ENCODE data around the gene ABCA5. TPM values are rescaled to one million over a fixed set of nuclear protein-coding genes. Genes with fewer than 3 reads are reported as not detected.

ABCA5 gene
- total and polyA plus RNA-seq, 9 of the 15 experiments (the other 6 are each of a cell fraction or from before 2014, with no cell fraction given) = 0.74 to 2.3 (median 1.4) TPM

GRCh38 chr17:69231521-69231920, 95.4 kb downstream of the ABCA5 start:
- no peak overlapping the region for H3K27ac ChIP-seq (ENCODE audit: extremely low read depth, low read depth, low read length)
- H2AFZ ChIP-seq (ENCODE audit: low read depth, low read length) = no peak overlapping the region; the same call in 1 of the 2 replicates
- no peaks in the 10 kb centered on the region for H3K9me3 ChIP-seq (replicated peaks; ENCODE audit: control insufficient read depth, insufficient read depth, low read depth, low read length)
- no peak overlapping the region for H3K4me2 ChIP-seq (ENCODE audit: insufficient read depth, low read length)
- no peaks in the 10 kb centered on the region for H3K79me2 ChIP-seq (ENCODE audit: control insufficient read depth, insufficient read depth, low read length)
- no peak overlapping the region for H3K4me3 ChIP-seq
- FAIRE-seq = no peak
- H3K36me3 ChIP-seq (ENCODE audit: control insufficient read depth, insufficient read depth, low read length) = no peaks in the 10 kb centered on the region
- in situ Hi-C loops (cut with MboI) = loop anchor here (5.0 to 25.0 kb wide), 2 partner anchors 159 to 269 kb away; partner anchors contain the start of gene ABCA8
- no peak for ATAC-seq
- no peaks in the 10 kb centered on the region for H3K27me3 ChIP-seq (ENCODE audit: control insufficient read depth in 2 of 2, insufficient read depth in 2 of 2, low read length in 2 of 2)
- no peak overlapping the region for H3K9ac ChIP-seq (ENCODE audit: insufficient read depth in 1 of 2, low read depth in 2 of 2, low read length in 2 of 2)
- 64% methylated on average over 1 of the region's 1 CpG for WGBS (ENCODE audit: insufficient coverage, low coverage, missing lambda C conversion rate)
- intact Hi-C loops (cut with micrococcal nuclease) = no loop called here
- POLR2A ChIA-PET = no interaction called here
- CTCF ChIA-PET (ENCODE audit: low intra/inter-chr PET ratio) = no interaction called here
- H3K9me1 ChIP-seq (ENCODE audit: control insufficient read depth, insufficient read depth, low read length) = no peaks in the 10 kb centered on the region
- DNase-seq (ENCODE audit: extremely low read depth in 1 of 4, low spot score in 3 of 4) = no peak
- TF ChIP-seq E2F3 (CRISPR knock-in tag; IDR thresholded peaks at IDR 0.05) = no peak
- TF ChIP-seq, protein P1, sequence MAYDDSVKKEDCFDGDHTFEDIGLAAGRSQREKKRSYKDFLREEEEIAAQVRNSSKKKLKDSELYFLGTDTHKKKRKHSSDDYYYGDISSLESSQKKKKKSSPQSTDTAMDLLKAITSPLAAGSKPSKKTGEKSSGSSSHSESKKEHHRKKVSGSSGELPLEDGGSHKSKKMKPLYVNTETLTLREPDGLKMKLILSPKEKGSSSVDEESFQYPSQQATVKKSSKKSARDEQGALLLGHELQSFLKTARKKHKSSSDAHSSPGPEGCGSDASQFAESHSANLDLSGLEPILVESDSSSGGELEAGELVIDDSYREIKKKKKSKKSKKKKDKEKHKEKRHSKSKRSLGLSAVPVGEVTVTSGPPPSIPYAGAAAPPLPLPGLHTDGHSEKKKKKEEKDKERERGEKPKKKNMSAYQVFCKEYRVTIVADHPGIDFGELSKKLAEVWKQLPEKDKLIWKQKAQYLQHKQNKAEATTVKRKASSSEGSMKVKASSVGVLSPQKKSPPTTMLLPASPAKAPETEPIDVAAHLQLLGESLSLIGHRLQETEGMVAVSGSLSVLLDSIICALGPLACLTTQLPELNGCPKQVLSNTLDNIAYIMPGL (CRISPR knock-in tag; IDR thresholded peaks at IDR 0.05) = no peak
- no peak for TF ChIP-seq ZNF311 (CRISPR knock-in tag; IDR thresholded peaks at IDR 0.05)
- no peak for TF ChIP-seq ILK (tag; IDR thresholded peaks at IDR 0.05; ENCODE audit: borderline replicate concordance, low read depth)
- no peak for TF ChIP-seq KAT7 (CRISPR knock-in tag; IDR thresholded peaks at IDR 0.05; ENCODE audit: borderline replicate concordance)
- TF ChIP-seq TAF15 (IDR thresholded peaks at IDR 0.05; ENCODE audit: low read depth, low read length) = no peak
- TF ChIP-seq HINFP (tag; conservative IDR thresholded peaks at IDR 0.05; ENCODE audit: low read depth) = no peak
- no peak for TF ChIP-seq DMBX1 (CRISPR knock-in tag; IDR thresholded peaks at IDR 0.05; ENCODE audit: borderline replicate concordance)
- TF ChIP-seq HEY1 (CRISPR knock-in tag; IDR thresholded peaks at IDR 0.05; ENCODE audit: borderline replicate concordance) = no peak
- no TSS peak for BruUV-seq (replicated peaks)
- H3K4me1 ChIP-seq (replicated peaks in 1 of 2; ENCODE audit: control insufficient read depth in 2 of 2, insufficient read depth in 2 of 2, low read length in 2 of 2) = peaks cover 0 to 3% of the 10 kb centered on the region in 2 experiments; a peak in 2 of 5 replicates
- no peaks in the 10 kb centered on the region for H4K20me1 ChIP-seq (replicated peaks; ENCODE audit: control insufficient read depth, insufficient read depth, low read length)
